HK-2 (cell line): ENCODE results near the gene PIP5K1B.

ENCODE experiments used
- DNase-seq: peaks from one replicate; pipeline ENCODE4 v3.0.0-alpha.2; 2018; ENCODE audit not compliant: unreplicated experiment

PIP5K1B gene

GRCh38 chr9:68912561-68912960, 207.5 kb downstream of the PIP5K1B start:
- no peak for DNase-seq

GRCh38 chr9:68913054-68913453, 208.0 kb downstream of the PIP5K1B start:
- no peak for DNase-seq

DNA sequence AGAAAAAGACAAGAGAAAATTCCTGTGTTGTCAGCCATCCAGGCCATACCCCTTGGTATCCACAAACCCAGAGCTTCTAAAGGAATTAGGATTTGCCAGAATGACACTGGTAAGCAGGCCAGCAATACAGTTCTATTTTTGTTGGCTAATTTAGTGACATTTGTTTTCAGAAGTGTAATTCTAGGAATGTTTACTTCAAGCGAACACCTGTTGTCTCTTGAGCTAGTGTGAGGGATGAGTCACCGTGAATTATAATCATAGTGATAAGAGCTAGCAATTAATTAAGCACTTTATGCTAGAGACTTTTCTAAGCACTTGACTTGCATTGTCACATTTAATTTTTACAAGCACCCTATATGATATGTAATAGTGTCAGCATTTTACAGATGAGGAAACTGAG, 209.7 kb downstream of the PIP5K1B start:
- no peak for DNase-seq

GRCh38 chr9:68919661-68920060, 214.6 kb downstream of the PIP5K1B start:
- no peak for DNase-seq

GRCh38 chr9:68920921-68921320, 215.9 kb downstream of the PIP5K1B start:
- no peak for DNase-seq

DNA sequence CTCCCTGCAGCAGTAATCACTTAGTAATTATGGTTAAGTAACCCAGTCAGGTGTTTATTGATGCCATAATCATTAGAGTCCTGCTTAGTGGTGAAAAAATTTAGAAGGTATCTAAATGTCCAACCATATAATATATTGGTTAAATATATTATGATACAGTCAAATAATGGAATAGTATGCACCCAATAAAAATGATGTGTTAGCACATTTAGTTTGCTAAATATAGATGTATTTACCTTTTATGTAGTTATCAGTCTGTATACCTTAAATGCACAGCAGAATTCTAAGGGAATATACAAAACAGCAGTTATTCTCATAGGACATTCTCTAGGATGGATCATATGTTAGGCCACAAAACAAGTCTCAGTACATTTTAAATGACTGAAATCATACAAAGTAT, 218.4 kb downstream of the PIP5K1B start:
- DNase-seq: no peak

- no peak for DNase-seq
Measured at GRCh38 chr9:68925175-68925574, 220.1 kb downstream of the PIP5K1B start.

DNA sequence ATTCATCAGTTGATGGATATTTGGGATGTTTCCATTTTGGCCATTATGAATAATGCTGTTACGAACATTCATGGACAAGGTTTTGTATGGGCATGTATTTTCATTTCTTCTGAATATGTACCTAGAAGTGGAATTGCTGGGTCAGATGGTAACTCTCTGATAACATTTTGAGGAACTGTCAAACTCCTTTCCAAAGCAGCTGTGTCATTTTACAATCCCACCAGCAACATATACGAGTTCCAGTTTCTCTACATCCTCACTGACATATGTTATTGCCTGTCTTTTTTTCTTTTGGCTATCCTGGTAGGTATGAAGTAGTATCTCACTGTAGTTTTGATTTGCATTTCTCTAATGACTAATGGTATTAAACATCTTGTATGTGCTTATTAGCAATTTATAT, 222.1 kb downstream of the PIP5K1B start:
- DNase-seq: no peak

DNA sequence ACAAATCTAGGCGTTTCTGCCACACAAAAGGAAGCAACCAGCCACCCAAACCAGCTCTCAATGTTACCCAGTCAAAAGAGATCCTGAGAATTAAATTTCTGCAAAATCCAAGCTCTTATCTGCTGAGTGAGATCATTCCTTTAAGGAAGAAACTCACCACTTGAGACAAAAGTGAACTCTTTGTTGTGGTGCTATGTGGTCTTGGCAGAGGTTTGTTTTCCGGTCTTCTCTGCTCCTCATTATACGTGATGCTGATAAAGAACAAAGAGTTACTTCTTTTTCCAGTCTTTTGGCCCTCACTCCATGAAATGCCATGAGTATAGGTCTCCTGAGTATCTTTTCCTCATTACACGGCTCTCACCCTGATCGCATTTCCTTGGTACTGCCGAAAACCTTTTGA, 226.8 kb downstream of the PIP5K1B start:
- no peak for DNase-seq

- DNase-seq: no peak
Measured at GRCh38 chr9:68932458-68932857, 227.4 kb downstream of the PIP5K1B start.

GRCh38 chr9:68933434-68934328, 228.6 kb downstream of the PIP5K1B start:
- DNase-seq: no peak

GRCh38 chr9:68934329-68934644, 229.2 kb downstream of the PIP5K1B start:
- no peak for DNase-seq

DNA sequence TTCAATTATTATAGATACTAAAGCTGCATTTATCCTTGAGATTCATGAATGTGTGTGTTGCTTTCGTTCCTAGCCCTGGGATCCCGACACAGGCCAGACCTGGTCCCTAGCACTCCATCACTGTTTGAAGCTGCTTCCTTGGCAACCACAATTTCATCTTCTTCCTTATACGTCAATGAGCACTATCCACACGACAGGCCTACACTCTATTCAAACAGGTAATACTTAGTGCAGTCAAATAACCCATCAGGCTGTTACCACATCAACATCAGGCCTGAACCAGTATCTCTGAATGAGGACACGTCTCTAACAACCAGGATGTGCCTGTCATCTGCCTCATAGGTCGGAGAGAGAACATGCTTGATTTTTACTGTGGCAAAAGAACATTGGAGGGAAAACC, 235.5 kb downstream of the PIP5K1B start:
- no peak for DNase-seq

DNA sequence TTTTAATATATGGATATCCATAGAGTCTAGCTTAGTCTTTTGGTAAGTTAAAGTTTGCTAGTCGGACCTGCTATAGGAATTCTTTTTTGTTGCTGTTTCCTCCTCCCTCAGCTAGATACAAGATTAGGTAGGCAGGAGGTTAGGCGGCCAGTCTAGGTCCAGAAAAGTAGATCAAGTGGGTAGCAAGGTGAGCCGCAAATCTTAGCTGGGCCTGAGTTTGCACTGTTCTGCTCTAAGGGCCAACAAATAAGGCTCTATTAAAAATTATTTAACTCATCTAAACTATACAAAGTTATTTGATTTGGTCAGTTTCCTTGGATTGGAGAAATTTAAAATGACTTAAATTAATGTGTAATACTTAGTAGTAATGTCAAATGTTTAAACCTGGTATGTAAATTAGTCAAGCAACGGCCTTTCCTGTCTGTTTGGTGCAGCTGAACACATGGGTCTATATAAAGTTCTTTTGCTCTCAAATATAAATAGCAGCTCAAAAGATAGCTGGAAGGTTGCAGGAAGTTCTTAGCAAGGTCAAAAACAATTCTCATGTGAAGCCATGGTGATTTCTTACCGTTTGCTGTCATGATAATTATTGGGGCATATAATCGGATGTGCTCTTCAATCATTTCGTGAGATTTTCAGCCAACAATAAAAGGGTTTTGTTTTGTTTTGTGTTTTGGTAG, 236.9 kb downstream of the PIP5K1B start:
- no peak for DNase-seq

DNA sequence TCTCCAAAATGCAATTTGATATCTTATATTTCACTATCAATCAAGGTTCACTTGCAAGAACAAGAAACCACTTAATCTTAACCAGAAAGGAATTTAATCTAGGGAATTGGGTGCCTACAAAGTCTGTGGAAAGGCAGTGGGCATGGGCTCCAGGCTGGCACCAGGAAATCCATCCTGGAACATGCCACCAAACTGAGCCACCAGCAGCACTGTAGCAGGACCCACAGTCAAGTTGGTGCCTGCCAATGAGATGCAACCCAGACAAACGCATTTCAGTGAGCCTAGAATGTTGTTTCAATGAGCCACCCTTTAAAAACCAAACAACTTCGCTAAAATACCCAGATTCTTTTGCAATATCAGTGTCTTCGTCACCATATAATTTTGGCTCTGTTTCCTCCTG, 237.8 kb downstream of the PIP5K1B start:
- DNase-seq: no peak

- DNase-seq: no peak
Measured at GRCh38 chr9:68947015-68947414, 242.0 kb downstream of the PIP5K1B start.

- no peak for DNase-seq
Measured at GRCh38 chr9:68947842-68948569, 243.0 kb downstream of the PIP5K1B start.

- no peak for DNase-seq
Measured at GRCh38 chr9:68949271-68950000, 244.4 kb downstream of the PIP5K1B start.

DNA sequence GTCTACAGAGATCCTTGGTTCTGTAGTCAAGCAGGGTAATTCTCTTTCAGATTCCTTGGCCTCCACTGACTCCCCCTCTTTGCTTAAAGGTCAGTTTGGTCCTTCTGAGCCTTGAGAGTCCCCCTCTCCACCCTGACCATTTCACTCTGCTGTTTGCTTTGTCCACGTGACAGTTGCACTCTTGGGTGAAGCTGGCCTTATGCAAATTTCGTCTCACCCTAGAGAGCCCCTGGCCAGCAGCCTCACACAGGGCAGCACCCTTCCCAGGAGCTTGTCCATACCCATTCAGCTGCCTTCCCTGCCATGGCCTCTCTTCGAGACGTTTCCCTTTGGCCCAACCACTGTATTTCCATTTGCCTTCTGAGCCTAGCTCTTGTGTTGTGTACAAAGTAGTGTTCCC, 245.1 kb downstream of the PIP5K1B start:
- DNase-seq: no peak

- DNase-seq: no peak
Measured at GRCh38 chr9:68950689-68951088, 245.6 kb downstream of the PIP5K1B start.

GRCh38 chr9:68951879-68952659, 247.0 kb downstream of the PIP5K1B start:
- no peak for DNase-seq
